Colonic mucosa (tissue), 4 donors: Measurements from ENCODE around the gene MYH7. TPM values are rescaled to one million over a fixed set of nuclear protein-coding genes. Genes with fewer than 3 reads are reported as not detected.
"Not testable (repeated sequence)": the region's sequence is repeated elsewhere in the genome, so short reads cannot be mapped to it uniquely, and the experiment has no call there.

ENCODE experiments used
- DNase-seq: peaks from one replicate; pipeline ENCODE4 v3.0.0-alpha.2; 2020
- H3K27ac ChIP-seq: fragments of 200-600 bp; one replicate; pipeline ENCODE4 v1.8.0; 2021
- H3K27me3 ChIP-seq: fragments of 200-600 bp; one replicate; pipeline ENCODE4 v1.8.0; 2021
- H3K36me3 ChIP-seq: fragments of 200-600 bp; one replicate; pipeline ENCODE4 v1.8.0; 2021
- H3K4me1 ChIP-seq: fragments of 200-600 bp; one replicate; pipeline ENCODE4 v1.8.0; 2021; ENCODE audit warnings: mild to moderate bottlenecking
- H3K4me3 ChIP-seq: fragments of 200-600 bp; one replicate; pipeline ENCODE4 v1.8.0; 2021
- H3K9ac ChIP-seq, 2 donors: one replicate each; pipeline ENCODE4 v1.7.0; 2013; ENCODE audit warnings: control low read depth in 2 of 2, low read depth in 2 of 2, low read length in 2 of 2
- H3K9me3 ChIP-seq: fragments of 200-600 bp; one replicate; pipeline ENCODE4 v1.8.0; 2021
- CTCF ChIP-seq: fragments of 200-600 bp; IDR thresholded peaks from one replicate; pipeline ENCODE4 v1.8.0; 2022; ENCODE audit warnings: antibody characterized with exemption, mild to moderate bottlenecking
- intact Hi-C: fragments of 100-400 bp; cut with DNase I; formaldehyde crosslinking; loops from one replicate; pipeline ENCODE4 v1.14.1; 2022
- total RNA-seq, 2 donors: library from RNA; stranded (reverse); fragmentation: NEBNext Ultra II Directional in 1 of 2; extraction: Animal tissue kit (Norgen Biotek cat#: 25700) in 1 of 2; gene quantifications; one replicate each; pipeline ENCODE4 v1.2.1, GENCODE V29; 2021
- donor health status: healthy.
- donor health status: DM: no; HTN: no; CAD: no.
- donor health status: DM: no; HTN: no; CAD: no.

The MYH7 gene
- total RNA-seq, 2 donors from 2014 or later = 1.2 TPM; not detected in 1

DNA sequence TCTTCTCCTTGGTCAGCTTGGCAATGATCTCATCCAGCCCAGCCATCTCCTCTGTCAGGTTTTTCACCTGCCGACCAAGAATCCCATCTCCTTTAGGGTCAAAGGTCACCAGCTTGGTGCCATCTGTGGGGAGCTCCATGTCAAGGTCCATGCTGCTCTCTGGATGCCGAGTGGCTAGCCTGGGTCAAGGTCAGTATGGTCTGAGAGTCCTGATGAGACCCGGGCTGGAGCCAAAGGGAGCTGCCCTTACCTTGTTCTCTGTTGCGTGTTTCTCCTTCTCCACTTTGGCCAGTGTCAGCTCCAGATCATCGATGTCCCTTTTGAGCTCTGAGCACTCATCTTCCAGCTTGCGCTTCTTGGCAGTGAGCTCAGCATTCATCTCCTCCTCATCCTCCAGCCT lies 11.8 kb downstream of the MYH7 start:
- Histone ChIP-seq H3K9me3 (no peaks in the 10 kb centered on the region), H3K27ac (no peak overlapping the region), H3K27me3 (no peaks in the 10 kb centered on the region), H3K4me1 (no peaks in the 10 kb centered on the region), H3K4me3 (no peak overlapping the region), H3K36me3 (no peaks in the 10 kb centered on the region), H3K9ac (no peak overlapping the region)
- no peak for TF ChIP-seq CTCF
- no peak for DNase-seq
- intact Hi-C loops = no loop called here

- intact Hi-C loops = no loop called here
- Histone ChIP-seq H3K27ac (no peak overlapping the region), H3K9ac (no peak overlapping the region), H3K4me1 (no peaks in the 10 kb centered on the region), H3K4me3 (no peak overlapping the region), H3K9me3 (no peaks in the 10 kb centered on the region), H3K27me3 (no peaks in the 10 kb centered on the region), H3K36me3 (no peaks in the 10 kb centered on the region)
- DNase-seq = no peak
- TF ChIP-seq CTCF = no peak
Observed at GRCh38 chr14:23421594-23421993, 13.9 kb downstream of the MYH7 start.

DNA sequence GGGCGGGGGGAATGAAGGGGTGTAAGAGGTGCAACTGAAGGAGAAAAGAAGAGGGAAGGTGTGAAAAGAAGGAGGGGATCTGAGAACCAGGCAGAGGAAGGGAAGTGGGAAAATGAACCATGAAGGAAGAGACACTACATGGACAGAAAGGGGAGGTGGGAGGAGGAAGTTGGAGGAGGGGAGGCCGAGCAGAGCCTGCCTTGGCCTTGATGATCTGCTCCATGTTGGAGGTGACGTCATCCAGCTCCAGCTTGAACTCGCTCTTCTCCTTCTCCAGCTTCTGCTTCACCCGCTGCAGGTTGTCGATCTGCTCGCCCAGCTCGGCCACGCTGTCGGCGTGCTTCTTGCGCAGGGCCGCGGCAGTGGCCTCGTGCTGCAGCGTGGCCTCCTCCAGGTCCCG lies 15.8 kb downstream of the MYH7 start:
- H3K4me1 ChIP-seq, H3K9ac ChIP-seq, H3K27me3 ChIP-seq, H3K36me3 ChIP-seq, intact Hi-C loops, DNase-seq, H3K9me3 ChIP-seq, H3K4me3 ChIP-seq, H3K27ac ChIP-seq: not testable (repeated sequence)

DNA sequence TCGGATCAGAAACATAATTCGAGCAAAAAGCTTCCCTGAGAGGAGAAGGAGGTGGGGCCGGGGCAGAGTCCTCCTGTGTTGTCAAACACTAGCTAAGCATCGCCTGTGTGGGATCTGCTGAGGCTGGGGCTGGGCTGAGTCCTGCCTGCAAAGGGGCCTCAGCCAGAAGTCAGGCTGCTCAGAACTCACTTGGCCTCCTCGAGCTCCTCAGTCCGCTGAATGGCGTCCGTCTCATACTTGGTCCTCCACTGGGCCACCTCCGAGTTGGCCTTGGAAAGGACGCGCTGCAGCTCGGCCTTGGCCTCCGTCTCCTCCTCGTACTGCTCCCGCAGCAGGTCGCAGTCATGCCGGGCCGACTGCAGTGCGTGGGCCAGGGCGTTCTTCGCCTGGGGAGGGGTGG lies 17.4 kb downstream of the MYH7 start:
- no peak for TF ChIP-seq CTCF
- H3K27me3 ChIP-seq = no peaks in the 10 kb centered on the region
- H3K4me1 ChIP-seq = no peaks in the 10 kb centered on the region
- no peak overlapping the region for H3K4me3 ChIP-seq
- no peak for DNase-seq
- no peaks in the 10 kb centered on the region for H3K36me3 ChIP-seq
- no peak overlapping the region for H3K27ac ChIP-seq
- no peaks in the 10 kb centered on the region for H3K9me3 ChIP-seq
- H3K9ac ChIP-seq = no peak overlapping the region
- intact Hi-C loops = no loop called here

DNA sequence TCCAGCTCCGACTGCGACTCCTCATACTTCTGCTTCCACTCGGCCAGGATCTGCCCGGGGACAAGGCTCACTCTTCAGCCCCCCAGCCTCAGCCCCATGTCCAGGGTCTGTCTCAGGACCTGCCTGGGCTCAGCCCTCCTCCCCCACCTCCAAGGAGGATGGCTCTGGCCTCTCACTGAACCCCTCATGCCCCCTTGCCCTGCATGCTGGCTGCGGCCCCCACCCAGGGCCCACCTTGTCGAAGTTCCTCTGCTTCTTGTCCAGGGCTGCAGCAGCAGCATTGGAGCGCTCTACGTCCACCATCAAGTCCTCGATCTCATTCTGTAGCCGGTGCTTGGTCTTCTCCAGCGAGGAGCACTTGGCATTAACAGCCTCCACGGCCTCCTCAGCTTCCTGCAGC lies 18.2 kb downstream of the MYH7 start:
- H3K4me1 ChIP-seq, H3K4me3 ChIP-seq, intact Hi-C loops, H3K9ac ChIP-seq, H3K9me3 ChIP-seq, H3K27me3 ChIP-seq, DNase-seq, H3K27ac ChIP-seq, H3K36me3 ChIP-seq: not testable (repeated sequence)

GRCh38 chr14:23416801-23417200 lies 18.7 kb downstream of the MYH7 start:
- intact Hi-C loops = no loop called here
- Histone ChIP-seq H3K27ac (no peak overlapping the region), H3K4me1 (no peaks in the 10 kb centered on the region), H3K36me3 (no peaks in the 10 kb centered on the region), H3K9me3 (no peaks in the 10 kb centered on the region), H3K4me3 (no peak overlapping the region), H3K9ac (no peak overlapping the region), H3K27me3 (no peaks in the 10 kb centered on the region)
- no peak for TF ChIP-seq CTCF
- DNase-seq = no peak
